Measurements from ENCODE around the gene VPS8. TPM values are rescaled to one million over a fixed set of nuclear protein-coding genes. Genes with fewer than 3 reads are reported as not detected.
A peak's percentile ranks its signal among the peaks of the same experiment; 100 is the strongest.

The VPS8 gene
- total RNA-seq, 2 donors from 2014 or later = 49.7 to 70.0 TPM

- H3K36me3 Mint-ChIP-seq (ENCODE audit: low read depth) = peaks cover 30% of the 10 kb centered on the region
Observed at GRCh38 chr3:184965639-184966430, 153.9 kb downstream of the VPS8 start.

GRCh38 chr3:184968115-184968514 lies 156.1 kb downstream of the VPS8 start:
- Mint-ChIP-seq H3K27ac (no peak overlapping the region), H3K4me1 (no peaks in the 10 kb centered on the region), H3K36me3 (ENCODE audit: low read depth) (peaks cover 38% of the 10 kb centered on the region), H3K4me3 (no peak overlapping the region), H3K27me3 (ENCODE audit: insufficient read depth) (no peaks in the 10 kb centered on the region), H3K9me3 (no peaks in the 10 kb centered on the region)
- Histone ChIP-seq H3K27ac (ENCODE audit: low read depth, low read length) (no peak overlapping the region), H3K9ac (ENCODE audit: extremely low read depth, low read length, poor library complexity, severe bottlenecking) (no peak overlapping the region), H3K36me3 (ENCODE audit: control insufficient read depth, insufficient read depth, low read length) (peaks cover 49% of the 10 kb centered on the region), H3K27me3 (ENCODE audit: control insufficient read depth, insufficient read depth, low read length, poor library complexity, severe bottlenecking) (no peaks in the 10 kb centered on the region), H3K4me1 (ENCODE audit: control insufficient read depth, insufficient read depth, low read length) (no peaks in the 10 kb centered on the region), H3K9me3 (ENCODE audit: control insufficient read depth, low read length) (no peaks in the 10 kb centered on the region), H3K4me3 (ENCODE audit: low read length) (no peak overlapping the region)
- 100% methylated on average over 1 of the region's 1 CpG; no CpG with 5 or more reads in 1 of the 2 experiments for whole genome bisulfite sequencing, 2 experiments (ENCODE audit: insufficient coverage in 1 of 2, insufficient read length in 1 of 2)
- DNase-seq = no peak
- TF ChIP-seq CTCF (conservative IDR thresholded peaks at IDR 0.05) = no peak

More at GRCh38 chr3:184965639-184966430, 153.9 kb downstream of the VPS8 start:
- WGBS, 2 experiments (ENCODE audit: insufficient coverage in 1 of 2, insufficient read length in 1 of 2) = 87 to 94% methylated on average over 2 to 6 of the region's 6 CpGs
- TF ChIP-seq CTCF (conservative IDR thresholded peaks at IDR 0.05) = no peak
- Mint-ChIP-seq H3K4me1 (no peaks in the 10 kb centered on the region), H3K9me3 (no peaks in the 10 kb centered on the region), H3K27me3 (ENCODE audit: insufficient read depth) (no peaks in the 10 kb centered on the region), H3K27ac (peak overlapping the region; percentile 28), H3K4me3 (no peak overlapping the region)
- Histone ChIP-seq H3K9me3 (ENCODE audit: control insufficient read depth, low read length) (no peaks in the 10 kb centered on the region), H3K9ac (ENCODE audit: extremely low read depth, low read length, poor library complexity, severe bottlenecking) (no peak overlapping the region), H3K4me1 (ENCODE audit: control insufficient read depth, insufficient read depth, low read length) (no peaks in the 10 kb centered on the region), H3K4me3 (ENCODE audit: low read length) (no peak overlapping the region), H3K36me3 (ENCODE audit: control insufficient read depth, insufficient read depth, low read length) (peaks cover 37% of the 10 kb centered on the region), H3K27ac (ENCODE audit: low read depth, low read length) (no peak overlapping the region), H3K27me3 (ENCODE audit: control insufficient read depth, insufficient read depth, low read length, poor library complexity, severe bottlenecking) (no peaks in the 10 kb centered on the region)
- no peak for DNase-seq

DNA sequence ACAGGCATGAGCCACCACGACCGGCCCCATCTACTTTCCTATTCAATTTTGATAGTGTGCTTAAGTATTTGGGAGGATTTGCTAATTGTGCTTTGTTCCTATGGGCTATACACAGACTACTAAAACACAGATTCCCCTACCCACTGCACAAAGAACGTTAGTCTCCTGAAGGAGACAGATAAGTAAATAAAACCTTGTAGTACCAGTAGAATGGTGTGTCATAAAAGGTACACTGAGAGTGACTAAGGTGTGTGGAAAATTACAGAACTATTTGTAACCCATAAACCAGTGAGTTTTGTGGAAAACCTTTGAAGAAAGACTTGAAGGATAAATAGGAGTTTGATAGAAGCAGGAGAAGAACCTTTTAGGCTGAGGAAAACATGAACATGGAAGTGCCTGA lies 158.2 kb downstream of the VPS8 start:
- Histone ChIP-seq H3K9me3 (ENCODE audit: control insufficient read depth, low read length) (no peaks in the 10 kb centered on the region), H3K27me3 (ENCODE audit: control insufficient read depth, insufficient read depth, low read length, poor library complexity, severe bottlenecking) (no peaks in the 10 kb centered on the region), H3K4me3 (ENCODE audit: low read length) (no peak overlapping the region), H3K36me3 (ENCODE audit: control insufficient read depth, insufficient read depth, low read length) (peaks cover 47% of the 10 kb centered on the region), H3K4me1 (ENCODE audit: control insufficient read depth, insufficient read depth, low read length) (no peaks in the 10 kb centered on the region), H3K9ac (ENCODE audit: extremely low read depth, low read length, poor library complexity, severe bottlenecking) (no peak overlapping the region), H3K27ac (ENCODE audit: low read depth, low read length) (no peak overlapping the region)
- TF ChIP-seq CTCF (conservative IDR thresholded peaks at IDR 0.05) = no peak
- no peak for DNase-seq
- Mint-ChIP-seq H3K4me1 (no peaks in the 10 kb centered on the region), H3K27ac (no peak overlapping the region), H3K27me3 (ENCODE audit: insufficient read depth) (no peaks in the 10 kb centered on the region), H3K36me3 (ENCODE audit: low read depth) (peaks cover 54% of the 10 kb centered on the region), H3K4me3 (no peak overlapping the region), H3K9me3 (peaks cover 3% of the 10 kb centered on the region)
- WGBS, 2 experiments (ENCODE audit: insufficient coverage in 1 of 2, insufficient read length in 1 of 2) = 100% methylated on average over 3 of the region's 3 CpGs; no CpG with 5 or more reads in 1 of the 2 experiments
